ENCODE data around the gene MERTK.

DNA sequence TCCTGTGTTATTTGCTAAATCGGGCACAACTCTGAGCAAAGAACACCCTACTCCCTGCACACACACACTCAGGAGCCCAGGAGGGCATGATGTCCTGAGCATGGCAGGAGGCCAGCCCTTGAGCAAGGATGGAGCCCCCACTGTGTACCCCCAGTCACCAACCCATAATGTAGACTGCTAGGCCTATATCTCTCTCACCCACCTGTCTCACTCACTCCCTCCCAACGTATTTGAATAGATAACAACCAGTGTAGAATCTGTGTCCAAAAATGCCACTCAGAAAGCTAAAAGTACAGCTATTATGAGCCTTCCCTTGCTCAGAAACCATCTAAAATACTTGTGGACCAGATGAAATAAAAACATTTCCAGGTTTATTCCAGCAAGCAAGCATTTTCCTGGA lies 29.3 kb downstream of the MERTK start:
- TF ChIP-seq EZH2 (IDR thresholded peaks at IDR 0.05; ENCODE audit: low read length, missing control alignments) (no peak), CTCF (conservative IDR thresholded peaks at IDR 0.05 in 1 of 2, IDR thresholded peaks at IDR 0.05 in 1 of 2; ENCODE audit: low read depth in 1 of 2, low read length in 2 of 2) (no peak)
